K562 (cell line): ENCODE data around the gene ZNF749. TPM values are rescaled to one million over a fixed set of nuclear protein-coding genes. Genes with fewer than 3 reads are reported as not detected.
"Not testable (repeated sequence)": the region's sequence is repeated elsewhere in the genome, so short reads cannot be mapped to it uniquely, and the experiment has no call there.

Experiments
- ATAC-seq: fragments of 200-7000 bp; cut with Tn5 transposase; 3 replicates; pipeline ENCODE4 v1.9.1; 2020; ENCODE audit warnings: moderate library complexity
- BruUV-seq: library from RNA; stranded (reverse); fragments of 400-500 nt; replicated peaks from 2 replicates; lab custom pipeline; 2021; lab: Mats Ljungman, UMichigan
- CTCF ChIA-PET: fragments of 300-600 bp; formaldehyde crosslinking; extraction: SDS; loops from one replicate; lab custom pipeline; 2021; ENCODE audit warnings: low intra/inter-chr PET ratio; lab: Yijun Ruan, JAX
- POLR2A ChIA-PET: fragments of 300-600, 350-650 bp; sonication (Branson Sonifier 250); formaldehyde crosslinking; extraction: SDS; loops from one replicate; lab custom pipeline; 2021; ENCODE audit warnings: antibody characterized with exemption, inconsistent platforms; lab: Yijun Ruan, JAX
- DNase-seq, 4 experiments: peaks; one replicate each; pipeline versions ENCODE4 v3.0.0 to v3.0.0-alpha.2; 2011 to 2018; ENCODE audit warnings: low spot score in 3 of 4, mixed read lengths in 3 of 4; ENCODE audit errors: extremely low read depth in 1 of 4
- FAIRE-seq: peaks from 2 replicates; lab custom pipeline; 2011; peaks lifted over from hg19 to GRCh38; lab: Jason Lieb, UNC
- H2AFZ ChIP-seq: 2 replicates; pipeline ENCODE4 v1.6.0; 2011; ENCODE audit warnings: low read depth, low read length, control low read depth, inconsistent platforms
- H3K27ac ChIP-seq: fragments of 200-600 bp; 3 replicates; pipeline ENCODE4 v1.8.0; 2011; ENCODE audit warnings: low read depth, mild to moderate bottlenecking, control low read depth, inconsistent platforms, low read length, moderate library complexity, mixed read lengths; ENCODE audit errors: extremely low read depth
- H3K27me3 ChIP-seq, 2 experiments: fragments of 300-600 bp in 1 of 2; 2 replicates in 1 of 2; 3 replicates in 1 of 2; pipeline versions ENCODE4 v1.6.0 to v1.8.0; 2011; ENCODE audit warnings: inconsistent platforms in 2 of 2, low read length in 2 of 2, mild to moderate bottlenecking in 1 of 2, mixed read lengths in 1 of 2, moderate library complexity in 1 of 2; ENCODE audit not compliant: control insufficient read depth in 2 of 2, insufficient read depth in 2 of 2
- H3K36me3 ChIP-seq: fragments of 300-600 bp; 3 replicates; pipeline ENCODE4 v1.8.0; 2011; ENCODE audit warnings: mild to moderate bottlenecking, low read length, inconsistent platforms; ENCODE audit not compliant: control insufficient read depth, insufficient read depth
- H3K4me1 ChIP-seq, 2 experiments: fragments of 200-600 bp in 1 of 2; replicated peaks in 1 of 2; 2 replicates in 1 of 2; 3 replicates in 1 of 2; pipeline versions ENCODE4 v1.5.1 to v1.8.0; 2011; ENCODE audit warnings: inconsistent platforms in 2 of 2, low read length in 2 of 2, mild to moderate bottlenecking in 1 of 2, mixed read lengths in 1 of 2, moderate library complexity in 1 of 2; ENCODE audit not compliant: control insufficient read depth in 2 of 2, insufficient read depth in 2 of 2
- H3K4me2 ChIP-seq: 2 replicates; pipeline ENCODE4 v1.6.1; 2011; ENCODE audit warnings: low read length, control low read depth, inconsistent platforms, mixed read lengths; ENCODE audit not compliant: insufficient read depth
- H3K4me3 ChIP-seq: fragments of 200-600 bp; sonication (generic), shearing (Covaris generic); 2 replicates; pipeline ENCODE4 v1.5.1; 2016; ENCODE audit warnings: control low read depth, inconsistent platforms
- H3K79me2 ChIP-seq: fragments of 200-600 bp; 3 replicates; pipeline ENCODE4 v1.8.0; 2011; ENCODE audit warnings: low read length, inconsistent platforms; ENCODE audit not compliant: control insufficient read depth, insufficient read depth
- H3K9ac ChIP-seq, 2 experiments: 2 replicates each; pipeline versions ENCODE4 v1.6.0 to v1.6.1; 2011; ENCODE audit warnings: low read depth in 2 of 2, low read length in 2 of 2, control low read depth in 1 of 2, inconsistent platforms in 1 of 2, mild to moderate bottlenecking in 1 of 2, mixed read lengths in 1 of 2; ENCODE audit not compliant: insufficient read depth in 1 of 2
- H3K9me1 ChIP-seq: one replicate; pipeline ENCODE4 v1.6.0; 2011; ENCODE audit warnings: inconsistent platforms, mild to moderate bottlenecking, low read length, moderate library complexity; ENCODE audit not compliant: control insufficient read depth, insufficient read depth
- H3K9me3 ChIP-seq: replicated peaks from 2 replicates; pipeline ENCODE4 v1.5.1; 2011; ENCODE audit warnings: low read depth, low read length, inconsistent platforms; ENCODE audit not compliant: control insufficient read depth, insufficient read depth
- H4K20me1 ChIP-seq: replicated peaks from 2 replicates; pipeline ENCODE4 v1.6.1; 2011; ENCODE audit warnings: low read length, inconsistent platforms, mixed read lengths; ENCODE audit not compliant: control insufficient read depth, insufficient read depth
- CXXC5 ChIP-seq: fragments of 250-450 bp; sonication (Bioruptor Pico); IDR thresholded peaks from 2 replicates; pipeline ENCODE4 v1.8.0; 2022; ENCODE audit warnings: inconsistent platforms, mild to moderate bottlenecking, moderate library complexity
- GMEB1 ChIP-seq: fragments of 250-450 bp; sonication (Bioruptor Pico); IDR thresholded peaks from 2 replicates; pipeline ENCODE4 v1.4.0; 2020; ENCODE audit warnings: mild to moderate bottlenecking
- NR2C2 ChIP-seq, 2 experiments: fragments of 200-800 bp in 1 of 2; sonication (Bioruptor generic) in 1 of 2; sonication (generic) in 1 of 2; formaldehyde crosslinking in 1 of 2; IDR thresholded peaks; 2 replicates each; pipeline versions ENCODE4 v1.6.1 to v1.8.0; 2016 to 2022; ENCODE audit warnings: mild to moderate bottlenecking in 1 of 2, missing compliant biosample characterization in 1 of 2, missing genetic modification characterization in 1 of 2, missing genetic modification reagents in 1 of 2
- PHF8 ChIP-seq: fragments of 200-600 bp; sonication (generic); IDR thresholded peaks from 2 replicates; pipeline ENCODE4 v1.6.1; 2012; ENCODE audit warnings: mixed run types, mild to moderate bottlenecking, inconsistent platforms, low read length, moderate library complexity, borderline replicate concordance
- POLR2G ChIP-seq: fragments of 200-400 bp; formaldehyde crosslinking; IDR thresholded peaks from 2 replicates; pipeline ENCODE4 v1.6.1; 2017; ENCODE audit warnings: low read depth, mild to moderate bottlenecking, antibody characterized with exemption, low read length, moderate library complexity
- RBFOX2 ChIP-seq: fragments of 200-400 bp; formaldehyde crosslinking; IDR thresholded peaks from 2 replicates; pipeline ENCODE4 v1.6.1; 2017; ENCODE audit warnings: low read depth, mild to moderate bottlenecking, low read length, moderate library complexity
- ZBTB2 ChIP-seq: fragments of 450-650 bp; IDR thresholded peaks from 2 replicates; pipeline ENCODE4 v1.6.1; 2016; ENCODE audit warnings: antibody characterized with exemption
- WGBS: fragments of 100-300 bp; shearing (Covaris generic); methylation state at CpG from one replicate; pipeline ENCODE4 v1.1.6; 2016; ENCODE audit warnings: low coverage, mixed read lengths; ENCODE audit not compliant: insufficient coverage; ENCODE audit errors: missing lambda C conversion rate; 5-methylcytosine and 5-hydroxymethylcytosine counted together
- in situ Hi-C: fragments of 300-500 bp; cut with MboI; formaldehyde crosslinking; loops from 4 replicates; pipeline ENCODE4 v1.15.0; 2018; ENCODE audit warnings: inconsistent platforms, mixed read lengths
- intact Hi-C: fragments of 100-400 bp; cut with micrococcal nuclease; formaldehyde crosslinking; loops from 2 replicates; pipeline ENCODE4 v1.14.2; 2022
- polyA plus RNA-seq, 8 experiments: library from polyadenylated mRNA; depleted of rRNA in 4 of 8; stranded (reverse) in 5 of 8; unstranded in 3 of 8; fragments of >200 nt; fragmentation: Nextera tagmentation in 2 of 8; fragmentation: Illumina TruSeq in 1 of 8; extraction: Ambion mirVana in 2 of 8; extraction: Trizol in 1 of 8; gene quantifications; 2 replicates each; pipeline versions ENCODE4 v1.2.1 to v1.2.3, GENCODE V29; 2011 to 2014; ENCODE audit warnings: inconsistent platforms in 1 of 8, missing spikeins in 1 of 8
- total RNA-seq, 7 experiments: library from RNA; depleted of rRNA in 6 of 7; stranded (reverse); fragments of >200 nt in 6 of 7; fragmentation: Illumina TruSeq in 2 of 7; extraction: Trizol in 2 of 7; gene quantifications; 2 replicates each; pipeline versions ENCODE4 v1.2.1 to v1.2.3, GENCODE V29; 2011 to 2021; ENCODE audit warnings: low replicate concordance in 1 of 7
- TF ChIP-seq, protein P1 (sequence below): fragments of 250-450 bp; sonication (Bioruptor Pico); IDR thresholded peaks from 2 replicates; pipeline ENCODE4 v1.4.0; 2020

The ZNF749 gene
- total and polyA plus RNA-seq, 9 of the 15 experiments (the other 6 are each of a cell fraction or from before 2014, with no cell fraction given), result 5.3 to 33.2 (median 15.0) TPM

GRCh38 chr19:57487477-57488298 is 52.6 kb downstream of the ZNF749 start, which contains the start of gene ZNF419 (continued):
- TF ChIP-seq, protein P1, sequence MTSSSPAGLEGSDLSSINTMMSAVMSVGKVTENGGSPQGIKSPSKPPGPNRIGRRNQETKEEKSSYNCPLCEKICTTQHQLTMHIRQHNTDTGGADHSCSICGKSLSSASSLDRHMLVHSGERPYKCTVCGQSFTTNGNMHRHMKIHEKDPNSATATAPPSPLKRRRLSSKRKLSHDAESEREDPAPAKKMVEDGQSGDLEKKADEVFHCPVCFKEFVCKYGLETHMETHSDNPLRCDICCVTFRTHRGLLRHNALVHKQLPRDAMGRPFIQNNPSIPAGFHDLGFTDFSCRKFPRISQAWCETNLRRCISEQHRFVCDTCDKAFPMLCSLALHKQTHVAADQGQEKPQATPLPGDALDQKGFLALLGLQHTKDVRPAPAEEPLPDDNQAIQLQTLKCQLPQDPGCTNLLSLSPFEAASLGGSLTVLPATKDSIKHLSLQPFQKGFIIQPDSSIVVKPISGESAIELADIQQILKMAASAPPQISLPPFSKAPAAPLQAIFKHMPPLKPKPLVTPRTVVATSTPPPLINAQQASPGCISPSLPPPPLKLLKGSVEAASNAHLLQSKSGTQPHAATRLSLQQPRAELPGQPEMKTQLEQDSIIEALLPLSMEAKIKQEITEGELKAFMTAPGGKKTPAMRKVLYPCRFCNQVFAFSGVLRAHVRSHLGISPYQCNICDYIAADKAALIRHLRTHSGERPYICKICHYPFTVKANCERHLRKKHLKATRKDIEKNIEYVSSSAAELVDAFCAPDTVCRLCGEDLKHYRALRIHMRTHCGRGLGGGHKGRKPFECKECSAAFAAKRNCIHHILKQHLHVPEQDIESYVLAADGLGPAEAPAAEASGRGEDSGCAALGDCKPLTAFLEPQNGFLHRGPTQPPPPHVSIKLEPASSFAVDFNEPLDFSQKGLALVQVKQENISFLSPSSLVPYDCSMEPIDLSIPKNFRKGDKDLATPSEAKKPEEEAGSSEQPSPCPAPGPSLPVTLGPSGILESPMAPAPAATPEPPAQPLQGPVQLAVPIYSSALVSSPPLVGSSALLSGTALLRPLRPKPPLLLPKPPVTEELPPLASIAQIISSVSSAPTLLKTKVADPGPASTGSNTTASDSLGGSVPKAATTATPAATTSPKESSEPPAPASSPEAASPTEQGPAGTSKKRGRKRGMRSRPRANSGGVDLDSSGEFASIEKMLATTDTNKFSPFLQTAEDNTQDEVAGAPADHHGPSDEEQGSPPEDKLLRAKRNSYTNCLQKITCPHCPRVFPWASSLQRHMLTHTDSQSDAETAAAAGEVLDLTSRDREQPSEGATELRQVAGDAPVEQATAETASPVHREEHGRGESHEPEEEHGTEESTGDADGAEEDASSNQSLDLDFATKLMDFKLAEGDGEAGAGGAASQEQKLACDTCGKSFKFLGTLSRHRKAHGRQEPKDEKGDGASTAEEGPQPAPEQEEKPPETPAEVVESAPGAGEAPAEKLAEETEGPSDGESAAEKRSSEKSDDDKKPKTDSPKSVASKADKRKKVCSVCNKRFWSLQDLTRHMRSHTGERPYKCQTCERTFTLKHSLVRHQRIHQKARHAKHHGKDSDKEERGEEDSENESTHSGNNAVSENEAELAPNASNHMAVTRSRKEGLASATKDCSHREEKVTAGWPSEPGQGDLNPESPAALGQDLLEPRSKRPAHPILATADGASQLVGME (CRISPR knock-in tag), result peak; percentile 79; the same call in 1 of the 2 replicates
- TF ChIP-seq POLR2G (peak; percentile 49; the same call in 1 of the 2 replicates), RBFOX2 (peak; percentile 45; the same call in 1 of the 2 replicates), NR2C2 (tag; IDR thresholded peaks at IDR 0.05) (peak; percentile 39; the same call in 1 of the 2 replicates), PHF8 (peak; percentile 44; the same call in 1 of the 2 replicates), ZBTB2 (peak; percentile 53; the same call in 1 of the 2 replicates), CXXC5 (CRISPR knock-in tag) (peak; percentile 99), GMEB1 (CRISPR knock-in tag) (peak; percentile 92)
- TF ChIP-seq NR2C2 (CRISPR knock-in tag; IDR thresholded peaks at IDR 0.05), result not testable (repeated sequence)

DNA sequence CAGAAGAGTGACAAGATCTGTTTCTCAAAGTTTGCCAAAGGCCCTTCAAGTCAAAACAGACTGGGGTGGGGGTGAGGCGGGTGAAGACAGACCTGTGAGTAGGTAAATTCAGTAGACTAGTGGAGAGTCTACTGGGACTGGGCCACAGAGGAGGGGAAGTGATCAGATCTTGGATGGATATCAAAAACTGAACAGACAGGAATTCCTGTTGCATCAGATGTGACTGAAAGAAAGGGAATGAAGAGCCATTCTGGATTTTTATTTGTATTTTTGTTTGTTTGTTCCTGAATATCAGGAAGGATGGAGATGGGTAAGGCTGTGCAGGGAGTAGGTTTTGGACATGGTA is 53.1 kb downstream of the ZNF749 start:
- H2AFZ ChIP-seq, CTCF ChIA-PET, POLR2A ChIA-PET, H3K9me3 ChIP-seq, H3K9ac ChIP-seq, in situ Hi-C loops, H3K4me1 ChIP-seq, FAIRE-seq, H3K79me2 ChIP-seq, intact Hi-C loops, H3K9me1 ChIP-seq, H3K27me3 ChIP-seq, H4K20me1 ChIP-seq, ATAC-seq, H3K36me3 ChIP-seq, H3K27ac ChIP-seq, DNase-seq: not testable (repeated sequence)
- Histone ChIP-seq H3K4me3 (0 out of 2 replicates have a peak overlapping the region, but pooled peaks have one; percentile 13), H3K4me2 (peak overlapping the region; percentile 55)
- TSS peak; percentile 52 for BruUV-seq
- WGBS, result no CpG with 5 or more reads among the region's 1 CpG
